Mesothelial cell of epicardium (in vitro differentiated cells): ENCODE results near the gene ELMO2. TPM values are rescaled to one million over a fixed set of nuclear protein-coding genes. Genes with fewer than 3 reads are reported as not detected.

Experiments used
- DNase-seq, 2 experiments: peaks; one replicate each; pipeline ENCODE4 v3.0.0; 2021; ENCODE audit warnings: low spot score in 2 of 2; ENCODE audit not compliant: unreplicated experiment in 2 of 2
- H3K27ac Mint-ChIP-seq: 2 replicates; pipeline ENCODE4 v1.8.0; 2021; ENCODE audit warnings: mixed read lengths
- H3K27me3 Mint-ChIP-seq: 2 replicates; pipeline ENCODE4 v1.8.0; 2021; ENCODE audit warnings: low read depth, mixed read lengths
- H3K36me3 Mint-ChIP-seq: 2 replicates; pipeline ENCODE4 v1.8.0; 2021; ENCODE audit warnings: mixed read lengths
- H3K4me1 Mint-ChIP-seq: 2 replicates; pipeline ENCODE4 v1.8.0; 2021; ENCODE audit warnings: mixed read lengths
- H3K4me3 Mint-ChIP-seq: 2 replicates; pipeline ENCODE4 v1.8.0; 2021; ENCODE audit warnings: mild to moderate bottlenecking, moderate library complexity, mixed read lengths
- H3K9me3 Mint-ChIP-seq: 2 replicates; pipeline ENCODE4 v1.8.0; 2021; ENCODE audit warnings: mixed read lengths
- CTCF ChIP-seq: fragments of 200-600 bp; sonication (generic); IDR thresholded peaks from one replicate; pipeline ENCODE4 v1.5.0; 2021; ENCODE audit warnings: antibody characterized with exemption; ENCODE audit not compliant: unreplicated experiment
- total RNA-seq: library from RNA; stranded (reverse); gene quantifications from 3 replicates; pipeline ENCODE4 v1.2.1, GENCODE V29; 2021

Gene ELMO2
- total RNA-seq, 1 donor from 2014 or later: 53.2 TPM

GRCh38 chr20:46423882-46424482, 17.6 kb upstream of the ELMO2 start:
- H3K36me3 Mint-ChIP-seq: no peaks in the 10 kb centered on the region
- peaks cover 43% of the 10 kb centered on the region for H3K27me3 Mint-ChIP-seq
- no peak overlapping the region for H3K4me3 Mint-ChIP-seq
- H3K4me1 Mint-ChIP-seq: peaks cover 4% of the 10 kb centered on the region
- no peaks in the 10 kb centered on the region for H3K9me3 Mint-ChIP-seq
- no peak for TF ChIP-seq CTCF
- no peak for DNase-seq
- H3K27ac Mint-ChIP-seq: no peak overlapping the region

DNA sequence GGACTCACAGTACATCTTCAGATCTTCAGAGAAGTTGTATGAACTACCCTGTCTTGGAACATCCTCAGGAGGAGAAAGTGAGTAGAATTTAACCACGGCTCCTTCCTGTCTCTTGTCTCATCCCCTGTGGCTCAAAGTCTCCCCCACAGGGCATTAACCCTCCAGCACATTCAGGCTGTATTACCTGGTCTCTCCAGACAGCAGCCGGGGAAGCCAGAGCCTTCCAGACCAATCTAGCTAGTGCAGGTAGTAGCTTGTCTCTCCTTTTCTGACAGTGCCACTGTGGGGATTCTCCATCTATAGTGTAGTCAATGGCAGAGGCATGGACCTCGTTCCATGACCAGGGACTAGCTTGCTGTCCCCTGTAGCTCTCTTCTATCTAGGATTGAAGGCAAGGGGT, 16.9 kb upstream of the ELMO2 start:
- no peak for TF ChIP-seq CTCF
- Mint-ChIP-seq H3K27me3 (peaks cover 46% of the 10 kb centered on the region), H3K36me3 (no peaks in the 10 kb centered on the region), H3K9me3 (no peaks in the 10 kb centered on the region), H3K27ac (no peak overlapping the region), H3K4me3 (no peak overlapping the region), H3K4me1 (peaks cover 4% of the 10 kb centered on the region)
- DNase-seq: no peak

GRCh38 chr20:46420878-46421277, 14.5 kb upstream of the ELMO2 start:
- Mint-ChIP-seq H3K36me3 (no peaks in the 10 kb centered on the region), H3K27me3 (peaks cover 32% of the 10 kb centered on the region), H3K4me3 (no peak overlapping the region), H3K27ac (no peak overlapping the region), H3K4me1 (peaks cover 4% of the 10 kb centered on the region), H3K9me3 (peaks cover 4% of the 10 kb centered on the region)
- DNase-seq: no peak
- TF ChIP-seq CTCF: no peak

- Mint-ChIP-seq H3K4me3 (no peak overlapping the region), H3K27me3 (peaks cover 32% of the 10 kb centered on the region), H3K27ac (no peak overlapping the region), H3K36me3 (no peaks in the 10 kb centered on the region), H3K4me1 (peaks cover 4% of the 10 kb centered on the region), H3K9me3 (peaks cover 4% of the 10 kb centered on the region)
- DNase-seq: no peak
- TF ChIP-seq CTCF: no peak
Observed at GRCh38 chr20:46419882-46420281, 13.5 kb upstream of the ELMO2 start.

- Mint-ChIP-seq H3K9me3 (peaks cover 4% of the 10 kb centered on the region), H3K4me1 (peaks cover 4% of the 10 kb centered on the region), H3K4me3 (no peak overlapping the region), H3K27me3 (peaks cover 27% of the 10 kb centered on the region), H3K36me3 (no peaks in the 10 kb centered on the region), H3K27ac (no peak overlapping the region)
- no peak for TF ChIP-seq CTCF
- no peak for DNase-seq
Observed at GRCh38 chr20:46416839-46417238, 10.4 kb upstream of the ELMO2 start.

DNA sequence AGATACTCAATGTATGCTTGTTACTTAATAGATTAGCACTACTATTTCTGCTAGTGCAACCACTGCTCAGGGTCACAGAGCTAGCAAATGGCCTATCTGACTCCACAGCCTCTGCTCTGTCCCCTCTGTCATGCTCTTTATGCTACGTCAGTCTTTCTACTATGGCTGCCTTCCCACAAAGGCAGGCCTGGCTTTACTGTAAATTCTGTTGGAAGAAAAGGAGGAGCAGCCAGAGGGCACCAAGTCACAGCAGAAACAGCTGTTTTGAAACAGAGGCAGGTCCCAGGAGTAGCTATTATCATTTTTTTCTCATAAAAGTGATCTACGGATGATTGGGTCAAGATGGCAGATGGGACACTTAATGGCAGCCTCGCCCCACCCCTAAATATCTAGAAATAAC, 10.0 kb upstream of the ELMO2 start:
- Mint-ChIP-seq H3K27ac (no peak overlapping the region), H3K27me3 (peaks cover 27% of the 10 kb centered on the region), H3K4me3 (no peak overlapping the region), H3K36me3 (no peaks in the 10 kb centered on the region), H3K4me1 (peaks cover 4% of the 10 kb centered on the region), H3K9me3 (peaks cover 4% of the 10 kb centered on the region)
- DNase-seq: no peak
- TF ChIP-seq CTCF: no peak
